Stimulated activated CD8-positive, alpha-beta memory T cell treated with anti-CD3 and anti-CD28 coated beads, Interleukin-12 subunit alpha, Interleukin-12 subunit beta, amount 100 ng/mL, for 24 hours (primary cell): Measurements from ENCODE around the gene GREB1L.

Experiments used
- DNase-seq: peaks from one replicate; pipeline ENCODE4 v3.0.0-alpha.2; 2020; ENCODE audit errors: extremely low read depth

Gene GREB1L

DNA sequence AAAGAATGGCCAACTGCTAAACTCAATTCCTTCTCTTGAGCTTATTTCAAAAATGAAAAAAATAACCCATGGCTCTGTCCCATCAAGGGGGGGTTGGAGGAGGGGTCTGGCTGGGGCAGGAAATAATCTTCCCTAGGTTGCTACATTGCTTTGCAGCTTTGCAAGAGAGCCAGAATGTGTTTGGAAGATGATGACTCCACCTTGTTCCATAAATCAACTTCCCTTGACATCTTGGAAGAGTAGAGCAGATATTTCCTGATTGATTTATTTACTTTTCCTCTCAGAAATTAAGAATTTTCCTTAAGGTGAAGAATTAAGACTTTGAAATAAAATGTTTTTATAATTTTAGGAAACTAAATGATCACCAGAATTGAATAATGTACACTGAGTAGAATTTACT, 317.2 kb downstream of the GREB1L start:
- DNase-seq, result no peak

DNA sequence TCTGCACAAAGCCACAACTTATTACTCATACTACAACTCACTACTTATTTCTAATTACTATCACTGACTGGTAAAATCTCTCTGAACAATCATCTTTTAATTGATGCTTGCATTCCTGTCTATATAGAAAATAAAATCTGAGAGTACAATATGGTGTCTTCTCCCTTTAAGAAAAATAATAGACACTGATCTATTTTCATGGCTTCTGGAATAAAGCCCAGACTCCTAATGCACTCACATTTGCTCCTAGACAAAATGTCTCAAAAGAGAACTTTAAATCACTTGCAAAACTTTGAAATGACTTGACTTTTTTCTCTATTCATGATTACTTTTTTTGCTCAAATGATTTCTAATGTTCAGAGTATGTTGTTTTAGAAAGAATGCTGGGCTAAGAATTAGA, 329.7 kb downstream of the GREB1L start:
- DNase-seq, result no peak
